ENCODE measurements around the gene PPP2R1A. TPM values are rescaled to one million over a fixed set of nuclear protein-coding genes. Genes with fewer than 3 reads are reported as not detected.

The PPP2R1A gene
- total RNA-seq, 6 experiments from 2014 or later = 59.4 to 93.0 (median 82.4) TPM

- intact Hi-C loops (cut with DNase I) = no loop called here
- ATAC-seq = no peak
- no peak for DNase-seq
- WGBS (ENCODE audit: insufficient coverage, low coverage, low lambda C conversion rate, missing lambda C conversion rate) = 93% methylated on average over 3 of the region's 6 CpGs
- H3K9me3 ChIP-seq = no peaks in the 10 kb centered on the region
- H3K27ac ChIP-seq = no peak overlapping the region
- no peaks in the 10 kb centered on the region for H3K4me1 ChIP-seq
- peaks cover 7 to 35% (median 21%) of the 10 kb centered on the region in 4 donors for H3K36me3 ChIP-seq
- no peaks in the 10 kb centered on the region for H3K27me3 ChIP-seq
- H3K4me3 ChIP-seq = no peak overlapping the region
- TF ChIP-seq POLR2A (IDR thresholded peaks at IDR 0.05) = no peak
- no peak for TF ChIP-seq CTCF (IDR thresholded peaks at IDR 0.05)
Measured at GRCh38 chr19:52229524-52229923, 39.7 kb downstream of the PPP2R1A start.

- Histone ChIP-seq H3K27ac (no peak overlapping the region), H3K36me3 (peaks cover 4 to 23% (median 14%) of the 10 kb centered on the region in 4 donors), H3K4me3 (no peak overlapping the region), H3K9me3 (no peaks in the 10 kb centered on the region), H3K27me3 (no peaks in the 10 kb centered on the region), H3K4me1 (no peaks in the 10 kb centered on the region)
- no CpG with 5 or more reads among the region's 1 CpG for WGBS (ENCODE audit: insufficient coverage, low coverage, low lambda C conversion rate, missing lambda C conversion rate)
- intact Hi-C loops (cut with DNase I) = no loop called here
- ATAC-seq (no peak), DNase-seq (no peak)
- TF ChIP-seq CTCF (IDR thresholded peaks at IDR 0.05) = no peak
- TF ChIP-seq POLR2A (IDR thresholded peaks at IDR 0.05) = no peak
Measured at GRCh38 chr19:52230685-52231084, 40.8 kb downstream of the PPP2R1A start.

GRCh38 chr19:52231154-52231910 is 41.5 kb downstream of the PPP2R1A start:
- H3K27ac ChIP-seq = no peak overlapping the region
- 71% methylated on average over 3 of the region's 3 CpGs for WGBS (ENCODE audit: insufficient coverage, low coverage, low lambda C conversion rate, missing lambda C conversion rate)
- H3K4me3 ChIP-seq = no peak overlapping the region
- no peaks in the 10 kb centered on the region for H3K4me1 ChIP-seq
- TF ChIP-seq CTCF (IDR thresholded peaks at IDR 0.05) (no peak), POLR2A (IDR thresholded peaks at IDR 0.05) (no peak)
- no peak for DNase-seq
- H3K9me3 ChIP-seq = no peaks in the 10 kb centered on the region
- peaks cover 0 to 17% (median 9%) of the 10 kb centered on the region in 4 donors for H3K36me3 ChIP-seq
- H3K27me3 ChIP-seq = no peaks in the 10 kb centered on the region
- ATAC-seq = no peak
- intact Hi-C loops (cut with DNase I) = no loop called here

GRCh38 chr19:52234406-52234805 is 44.6 kb downstream of the PPP2R1A start:
- DNase-seq = no peak
- H3K36me3 ChIP-seq = no peaks in the 10 kb centered on the region
- ATAC-seq = no peak
- H3K4me1 ChIP-seq = no peaks in the 10 kb centered on the region
- intact Hi-C loops (cut with DNase I) = no loop called here
- H3K4me3 ChIP-seq = no peak overlapping the region
- H3K27me3 ChIP-seq = no peaks in the 10 kb centered on the region
- H3K9me3 ChIP-seq = no peaks in the 10 kb centered on the region
- H3K27ac ChIP-seq = no peak overlapping the region
- TF ChIP-seq CTCF (IDR thresholded peaks at IDR 0.05) = no peak
- TF ChIP-seq POLR2A (IDR thresholded peaks at IDR 0.05) = no peak
- 42% methylated on average over 2 of the region's 2 CpGs for WGBS (ENCODE audit: insufficient coverage, low coverage, low lambda C conversion rate, missing lambda C conversion rate)
